Measurements from ENCODE around the gene ZNF232. TPM values are rescaled to one million over a fixed set of nuclear protein-coding genes. Genes with fewer than 3 reads are reported as not detected.
"Not testable (repeated sequence)": the region's sequence is repeated elsewhere in the genome, so short reads cannot be mapped to it uniquely, and the experiment has no call there.

The ZNF232 gene
- total RNA-seq, 1 donor from 2014 or later, result 4.1 TPM

DNA sequence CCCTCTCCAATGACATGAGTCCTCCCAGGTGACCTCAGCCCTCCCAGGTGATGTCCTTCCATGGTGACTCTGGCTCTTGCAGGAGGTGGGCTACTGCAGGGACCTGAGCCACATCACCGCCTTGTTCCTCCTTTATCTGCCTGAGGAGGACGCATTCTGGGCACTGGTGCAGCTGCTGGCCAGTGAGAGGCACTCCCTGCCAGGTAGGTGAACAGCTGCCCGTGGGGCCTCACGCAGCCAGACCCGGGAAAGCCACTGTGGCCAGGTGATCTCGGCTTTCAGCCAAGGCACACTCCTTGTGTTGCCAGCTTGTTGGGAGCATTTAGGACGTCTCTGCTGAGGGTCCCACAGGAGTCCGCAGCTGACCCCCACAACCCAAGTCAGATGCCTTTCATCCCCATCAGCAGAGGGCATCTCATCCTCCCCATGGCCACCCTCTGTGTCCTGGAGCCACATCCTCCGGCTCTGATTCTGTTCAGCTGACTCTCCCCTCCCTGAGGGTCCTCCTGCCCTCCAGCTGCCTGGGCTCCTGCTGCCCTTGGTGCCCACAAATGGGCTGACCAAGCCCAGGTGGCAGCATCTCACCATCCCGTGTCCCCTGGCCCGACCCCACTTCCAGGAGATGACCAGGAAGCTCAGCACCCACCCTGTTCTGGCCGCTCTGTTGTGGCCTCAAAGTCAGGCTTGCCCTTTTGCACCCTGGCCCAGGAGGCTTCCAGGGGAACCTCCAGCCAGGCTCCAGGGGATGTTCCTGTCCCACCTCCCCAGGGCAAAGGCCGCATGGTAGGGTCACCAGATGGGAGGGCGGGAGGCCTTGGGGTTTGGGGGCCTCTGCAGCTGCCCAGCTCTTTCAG lies 24.3 kb upstream of the ZNF232 start:
- intact Hi-C loops (cut with micrococcal nuclease), result no loop called here
- TF ChIP-seq, protein P1, sequence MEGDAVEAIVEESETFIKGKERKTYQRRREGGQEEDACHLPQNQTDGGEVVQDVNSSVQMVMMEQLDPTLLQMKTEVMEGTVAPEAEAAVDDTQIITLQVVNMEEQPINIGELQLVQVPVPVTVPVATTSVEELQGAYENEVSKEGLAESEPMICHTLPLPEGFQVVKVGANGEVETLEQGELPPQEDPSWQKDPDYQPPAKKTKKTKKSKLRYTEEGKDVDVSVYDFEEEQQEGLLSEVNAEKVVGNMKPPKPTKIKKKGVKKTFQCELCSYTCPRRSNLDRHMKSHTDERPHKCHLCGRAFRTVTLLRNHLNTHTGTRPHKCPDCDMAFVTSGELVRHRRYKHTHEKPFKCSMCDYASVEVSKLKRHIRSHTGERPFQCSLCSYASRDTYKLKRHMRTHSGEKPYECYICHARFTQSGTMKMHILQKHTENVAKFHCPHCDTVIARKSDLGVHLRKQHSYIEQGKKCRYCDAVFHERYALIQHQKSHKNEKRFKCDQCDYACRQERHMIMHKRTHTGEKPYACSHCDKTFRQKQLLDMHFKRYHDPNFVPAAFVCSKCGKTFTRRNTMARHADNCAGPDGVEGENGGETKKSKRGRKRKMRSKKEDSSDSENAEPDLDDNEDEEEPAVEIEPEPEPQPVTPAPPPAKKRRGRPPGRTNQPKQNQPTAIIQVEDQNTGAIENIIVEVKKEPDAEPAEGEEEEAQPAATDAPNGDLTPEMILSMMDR (IDR thresholded peaks at IDR 0.05; ENCODE audit: borderline replicate concordance), result no peak
- Histone ChIP-seq H3K27me3 (ENCODE audit: low read depth) (peaks cover 12% of the 10 kb centered on the region), H3K4me3 (no peak overlapping the region), H3K9me3 (replicated peaks) (no peaks in the 10 kb centered on the region), H3K4me1 (no peaks in the 10 kb centered on the region), H3K27ac (replicated peaks) (no peak overlapping the region), H3K36me3 (no peaks in the 10 kb centered on the region)
- DNase-seq, result no peak

DNA sequence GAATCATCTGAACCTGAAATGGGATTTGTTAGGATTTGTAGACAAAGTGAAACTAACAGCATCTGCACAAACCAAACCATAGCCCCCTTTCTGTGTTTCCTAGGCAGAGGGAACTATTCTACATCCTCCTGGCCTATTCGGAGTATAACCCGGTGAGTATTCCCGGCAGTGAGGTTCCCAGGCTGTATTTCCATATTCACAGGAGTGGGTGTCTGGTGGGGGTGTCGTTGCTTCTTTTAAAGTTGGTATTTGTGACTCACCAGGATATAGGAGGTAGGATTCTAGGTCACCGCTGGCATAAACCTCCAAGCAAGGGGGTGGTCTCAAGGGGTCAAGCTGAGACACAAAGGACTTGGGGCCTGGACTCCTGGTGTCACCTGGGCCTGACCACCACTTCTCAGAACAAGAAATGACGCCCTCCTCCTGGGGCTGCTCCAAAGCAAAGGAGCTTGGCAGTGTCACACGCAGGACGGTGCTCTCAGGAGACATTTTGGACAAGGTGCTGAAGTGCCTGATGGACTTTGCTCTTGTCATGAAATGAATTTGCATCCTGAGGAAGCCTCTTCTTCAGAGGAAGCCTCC lies 23.5 kb upstream of the ZNF232 start:
- DNase-seq; H3K27ac ChIP-seq (replicated peaks); H3K4me3 ChIP-seq; intact Hi-C loops (cut with micrococcal nuclease); H3K36me3 ChIP-seq; H3K4me1 ChIP-seq; H3K9me3 ChIP-seq (replicated peaks): not testable (repeated sequence)
- peaks cover 18% of the 10 kb centered on the region for H3K27me3 ChIP-seq (ENCODE audit: low read depth)

DNA sequence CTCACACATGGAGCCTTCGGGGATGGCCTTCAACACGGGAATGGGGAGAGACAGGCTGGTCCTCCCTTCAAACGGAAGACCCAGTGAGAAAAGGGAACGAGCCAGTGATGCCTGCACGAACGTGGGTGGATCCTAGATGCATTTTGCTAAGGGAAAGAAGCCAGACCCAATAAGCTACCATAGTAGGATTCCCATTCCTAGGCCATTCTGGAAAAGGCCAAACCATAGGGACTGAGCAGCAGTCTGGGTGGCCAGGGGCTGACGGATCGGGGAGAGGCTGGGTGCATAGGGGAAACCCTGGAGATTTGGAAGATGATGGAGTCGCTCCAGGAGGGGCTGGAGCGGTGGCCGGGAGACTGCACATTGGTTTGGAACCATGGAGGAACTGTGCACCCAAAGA lies 22.9 kb upstream of the ZNF232 start:
- H3K4me1 ChIP-seq; DNase-seq; intact Hi-C loops (cut with micrococcal nuclease); H3K27ac ChIP-seq (replicated peaks); H3K9me3 ChIP-seq (replicated peaks); H3K36me3 ChIP-seq; H3K4me3 ChIP-seq: not testable (repeated sequence)
- H3K27me3 ChIP-seq (ENCODE audit: low read depth), result peaks cover 24% of the 10 kb centered on the region

DNA sequence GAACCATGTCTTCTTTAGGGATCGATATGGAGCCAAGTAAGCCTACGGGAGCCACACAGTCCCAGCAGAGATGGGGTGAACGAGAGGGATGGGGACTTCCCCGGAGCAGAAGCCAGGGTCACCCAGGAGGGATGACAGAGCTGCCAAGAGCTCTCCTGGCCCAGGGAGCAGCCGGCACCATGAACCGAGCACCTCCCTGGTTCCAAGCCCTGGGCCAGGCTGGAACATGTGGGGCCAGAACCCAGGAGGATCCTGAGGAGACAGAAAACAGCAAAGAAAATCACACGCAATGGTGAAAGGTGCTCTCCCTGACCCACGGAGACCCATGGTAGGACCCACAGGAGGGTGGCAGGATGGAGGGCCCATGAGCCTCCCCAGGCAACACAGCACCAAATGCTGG lies 22.3 kb upstream of the ZNF232 start:
- peaks cover 24% of the 10 kb centered on the region for H3K27me3 ChIP-seq (ENCODE audit: low read depth)
- H3K9me3 ChIP-seq (replicated peaks); intact Hi-C loops (cut with micrococcal nuclease); H3K4me1 ChIP-seq; DNase-seq; H3K27ac ChIP-seq (replicated peaks); H3K4me3 ChIP-seq; H3K36me3 ChIP-seq: not testable (repeated sequence)

DNA sequence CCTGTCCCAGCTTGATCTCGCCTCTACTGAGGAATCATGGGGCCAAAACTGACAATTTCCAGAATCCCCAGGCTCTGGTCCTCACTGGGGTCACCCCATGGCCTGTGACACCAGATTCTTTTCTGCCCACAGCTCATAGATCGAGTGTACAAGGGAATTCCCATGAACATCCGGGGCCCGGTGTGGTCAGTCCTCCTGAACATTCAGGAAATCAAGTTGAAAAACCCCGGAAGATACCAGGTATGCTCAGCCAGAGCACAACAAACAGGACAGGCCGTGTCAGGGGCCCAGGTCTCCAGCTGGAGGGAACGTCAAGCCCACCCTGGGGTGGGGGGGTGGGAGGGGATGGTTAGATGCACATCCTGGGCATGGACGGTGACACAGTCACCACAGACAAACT lies 21.6 kb upstream of the ZNF232 start:
- TF ChIP-seq, protein P1 (IDR thresholded peaks at IDR 0.05; ENCODE audit: borderline replicate concordance), result no peak
- no peak for DNase-seq
- intact Hi-C loops (cut with micrococcal nuclease), result no loop called here
- H3K4me1 ChIP-seq, result no peaks in the 10 kb centered on the region
- no peak overlapping the region for H3K27ac ChIP-seq (replicated peaks)
- H3K27me3 ChIP-seq (ENCODE audit: low read depth), result peaks cover 24% of the 10 kb centered on the region
- no peak overlapping the region for H3K4me3 ChIP-seq
- H3K9me3 ChIP-seq (replicated peaks), result no peaks in the 10 kb centered on the region
- H3K36me3 ChIP-seq, result no peaks in the 10 kb centered on the region

DNA sequence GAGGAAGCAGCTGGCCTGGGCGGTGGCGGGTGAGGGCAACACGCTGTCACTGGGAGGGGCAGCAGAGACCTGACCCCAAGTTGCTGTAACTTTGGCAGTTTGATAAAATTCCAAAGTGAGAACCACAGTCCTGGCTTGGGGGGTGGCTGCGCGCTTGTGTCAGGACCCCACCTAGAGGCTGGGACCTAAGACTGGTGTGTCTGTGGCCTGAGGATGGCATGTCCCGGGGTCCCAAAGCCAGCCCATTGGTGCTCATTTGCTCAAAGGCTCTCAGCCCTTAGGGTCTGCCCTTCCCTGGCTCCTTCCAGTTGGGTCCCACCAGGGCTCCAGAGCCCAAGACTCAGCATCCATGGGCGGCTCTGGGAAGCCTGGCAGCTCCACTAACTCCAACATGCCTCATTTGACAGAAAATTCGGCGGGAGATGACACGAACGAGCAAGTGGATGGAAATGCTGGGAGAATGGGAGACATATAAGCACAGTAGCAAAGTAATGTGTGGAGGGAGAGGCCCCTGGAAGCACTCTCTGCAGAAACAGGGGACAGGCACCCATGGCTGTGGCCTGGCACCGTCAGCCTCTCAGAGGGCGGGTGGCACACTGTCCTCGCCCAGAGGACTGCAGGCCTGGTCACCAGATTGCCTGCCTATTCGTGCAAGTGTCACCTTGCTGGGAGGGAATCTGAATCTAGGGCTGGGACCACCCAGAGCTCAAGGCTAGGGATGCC lies 21.0 kb upstream of the ZNF232 start:
- DNase-seq; H3K36me3 ChIP-seq; intact Hi-C loops (cut with micrococcal nuclease): not testable (repeated sequence)

DNA sequence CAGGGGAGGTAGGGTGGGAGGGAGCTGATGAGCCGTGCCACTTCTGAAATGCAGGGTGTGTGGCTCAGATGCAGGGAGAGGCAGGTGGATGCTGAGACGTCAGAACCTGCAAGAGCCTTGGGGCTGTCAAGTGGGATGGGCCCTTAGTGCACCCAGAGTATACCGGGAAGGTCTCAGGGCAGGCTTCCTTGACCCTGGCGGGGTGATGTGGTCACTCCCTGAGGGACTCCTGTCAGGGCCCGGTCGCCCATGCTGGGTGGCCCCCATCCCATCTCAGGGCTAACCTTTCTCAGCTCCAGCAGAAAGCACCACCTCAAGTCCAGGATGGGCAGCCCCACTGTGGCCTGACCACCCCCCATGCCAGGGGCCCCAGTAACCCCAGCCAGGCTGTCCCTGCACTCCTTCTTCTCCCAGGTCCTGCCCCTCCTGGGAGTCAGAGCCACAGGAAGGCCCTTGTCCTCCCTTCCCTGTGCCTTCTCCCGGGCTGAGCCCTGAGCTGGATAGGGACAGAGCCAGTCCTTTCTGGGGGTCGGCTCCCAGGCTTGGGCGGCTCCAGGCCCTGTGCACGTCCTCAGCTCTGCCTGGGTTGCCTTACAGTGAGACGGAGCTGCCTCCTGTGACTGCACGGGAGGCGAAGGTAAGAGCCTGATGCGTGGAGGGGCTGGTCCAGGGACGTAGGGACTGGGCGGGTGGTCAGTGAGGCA lies 20.3 kb upstream of the ZNF232 start:
- H3K36me3 ChIP-seq; H3K4me1 ChIP-seq; DNase-seq; H3K27ac ChIP-seq (replicated peaks); intact Hi-C loops (cut with micrococcal nuclease); H3K4me3 ChIP-seq; H3K9me3 ChIP-seq (replicated peaks): not testable (repeated sequence)
- peaks cover 34% of the 10 kb centered on the region for H3K27me3 ChIP-seq (ENCODE audit: low read depth)

More for the DNA sequence above, 21.0 kb upstream of the ZNF232 start:
- not testable (repeated sequence) for H3K4me1 ChIP-seq; H3K4me3 ChIP-seq; H3K27ac ChIP-seq (replicated peaks); H3K9me3 ChIP-seq (replicated peaks)
- H3K27me3 ChIP-seq (ENCODE audit: low read depth), result peaks cover 29% of the 10 kb centered on the region

All from left ventricle myocardium inferior (tissue), 1 donor.